Measurements from ENCODE around the gene PDCD6IP. TPM values are rescaled to one million over a fixed set of nuclear protein-coding genes. Genes with fewer than 3 reads are reported as not detected.

The PDCD6IP gene
- total and polyA plus RNA-seq, 2 of the 13 experiments (the other 11 are each of a cell fraction or from before 2014, with no cell fraction given): 62.5 to 85.6 TPM

DNA sequence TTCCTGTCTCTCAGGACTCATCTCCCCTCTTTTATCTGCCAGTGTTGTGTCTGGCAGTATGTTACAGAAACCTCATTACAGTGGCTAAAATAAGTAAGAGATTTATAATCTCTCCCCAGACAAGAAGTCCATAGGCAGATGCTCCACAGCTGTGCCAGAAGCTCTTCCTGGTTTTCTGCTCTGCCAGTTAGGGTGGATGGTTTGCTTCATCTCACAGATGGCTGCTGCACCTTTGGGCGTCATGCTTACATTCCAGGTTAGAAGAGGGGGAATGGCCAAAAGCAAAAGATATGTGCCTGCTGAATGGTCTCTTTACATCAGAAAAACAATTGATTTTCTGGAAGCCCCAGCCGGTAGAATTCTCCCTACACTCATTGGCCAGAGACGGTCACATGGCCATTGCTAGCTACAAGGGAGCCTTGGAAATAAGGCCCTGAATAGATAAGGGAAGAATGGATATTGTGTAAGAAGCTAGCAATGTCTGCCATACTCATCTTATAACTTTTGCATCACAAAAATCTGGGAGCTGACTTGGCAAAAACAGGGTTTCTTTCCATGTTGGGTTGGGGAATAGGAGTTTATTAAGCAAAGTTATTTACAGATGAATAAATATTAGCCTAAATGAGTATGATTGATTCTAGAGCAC is 91.1 kb downstream of the PDCD6IP start:
- H3K27me3 ChIP-seq (ENCODE audit: control insufficient read depth in 1 of 2, insufficient read depth in 2 of 2, low read length in 2 of 2): 0 out of 5 replicates have a peak, but pooled peaks cover 0 to 4% of the 10 kb centered on the region in 2 experiments
- no peaks in the 10 kb centered on the region for H4K20me1 ChIP-seq (ENCODE audit: insufficient read depth, low read length)
- in situ Hi-C loops (cut with HindIII; ENCODE audit: extremely low pct_ligation_motif_present, low pct_unique_long_range_greater_than_20kb) (no loop called here), intact Hi-C loops (cut with micrococcal nuclease; ENCODE audit: unreplicated experiment) (no loop called here)
- H3K27ac ChIP-seq (ENCODE audit: extremely low read length, insufficient read depth, low read length): no peak overlapping the region
- H2AFZ ChIP-seq (ENCODE audit: low read length): no peak overlapping the region
- ChIA-PET POLR2A (no interaction called here), CTCF (ENCODE audit: low intra/inter-chr PET ratio, low total read pairs) (no interaction called here)
- no peak overlapping the region for H3K4me2 ChIP-seq (ENCODE audit: low read depth, low read length)
- 22% methylated on average over 3 of the region's 3 CpGs for WGBS (ENCODE audit: low lambda C conversion rate)
- FAIRE-seq: no peak
- no peak for DNase-seq (ENCODE audit: low spot score)
- H3K4me1 ChIP-seq (ENCODE audit: insufficient read depth, low read length): peaks cover 1% of the 10 kb centered on the region; the same call in 1 of the 2 replicates
- no peak overlapping the region for H3K4me3 ChIP-seq (replicated peaks in 1 of 3; ENCODE audit: insufficient read depth in 1 of 3, low read depth in 2 of 3, low read length in 3 of 3)
- no peak for ATAC-seq
- no peaks in the 10 kb centered on the region for H3K9me3 ChIP-seq (ENCODE audit: low read length)
- H3K36me3 ChIP-seq (replicated peaks in 1 of 2; ENCODE audit: control insufficient read depth in 1 of 2, insufficient read depth in 2 of 2, low read length in 2 of 2): no peaks in the 10 kb centered on the region
- no peaks in the 10 kb centered on the region for H3K79me2 ChIP-seq (ENCODE audit: insufficient read depth, low read length)
- no TSS peak for BruUV-seq (replicated peaks)
- TF ChIP-seq, protein P1, sequence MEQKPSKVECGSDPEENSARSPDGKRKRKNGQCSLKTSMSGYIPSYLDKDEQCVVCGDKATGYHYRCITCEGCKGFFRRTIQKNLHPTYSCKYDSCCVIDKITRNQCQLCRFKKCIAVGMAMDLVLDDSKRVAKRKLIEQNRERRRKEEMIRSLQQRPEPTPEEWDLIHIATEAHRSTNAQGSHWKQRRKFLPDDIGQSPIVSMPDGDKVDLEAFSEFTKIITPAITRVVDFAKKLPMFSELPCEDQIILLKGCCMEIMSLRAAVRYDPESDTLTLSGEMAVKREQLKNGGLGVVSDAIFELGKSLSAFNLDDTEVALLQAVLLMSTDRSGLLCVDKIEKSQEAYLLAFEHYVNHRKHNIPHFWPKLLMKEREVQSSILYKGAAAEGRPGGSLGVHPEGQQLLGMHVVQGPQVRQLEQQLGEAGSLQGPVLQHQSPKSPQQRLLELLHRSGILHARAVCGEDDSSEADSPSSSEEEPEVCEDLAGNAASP (CRISPR knock-in tag; IDR thresholded peaks at IDR 0.05; ENCODE audit: borderline replicate concordance): no peak
- TF ChIP-seq AGO1 (IDR thresholded peaks at IDR 0.05; ENCODE audit: low read depth, low read length, poor library complexity, severe bottlenecking): no peak
- no peak for TF ChIP-seq RBFOX2 (IDR thresholded peaks at IDR 0.05; ENCODE audit: low read depth, low read length)
- TF ChIP-seq MAFK (conservative IDR thresholded peaks at IDR 0.05 in 1 of 2, IDR thresholded peaks at IDR 0.05 in 1 of 2; ENCODE audit: low read length in 2 of 2): peak; percentile 23 to 56; a peak in 3 of 4 replicates
- TF ChIP-seq MAFF (IDR thresholded peaks at IDR 0.05; ENCODE audit: low read depth, low read length): 0 out of 2 replicates have a peak, but pooled peaks have one; percentile 30
- TF ChIP-seq, protein P2, sequence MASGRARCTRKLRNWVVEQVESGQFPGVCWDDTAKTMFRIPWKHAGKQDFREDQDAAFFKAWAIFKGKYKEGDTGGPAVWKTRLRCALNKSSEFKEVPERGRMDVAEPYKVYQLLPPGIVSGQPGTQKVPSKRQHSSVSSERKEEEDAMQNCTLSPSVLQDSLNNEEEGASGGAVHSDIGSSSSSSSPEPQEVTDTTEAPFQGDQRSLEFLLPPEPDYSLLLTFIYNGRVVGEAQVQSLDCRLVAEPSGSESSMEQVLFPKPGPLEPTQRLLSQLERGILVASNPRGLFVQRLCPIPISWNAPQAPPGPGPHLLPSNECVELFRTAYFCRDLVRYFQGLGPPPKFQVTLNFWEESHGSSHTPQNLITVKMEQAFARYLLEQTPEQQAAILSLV (CRISPR knock-in tag; IDR thresholded peaks at IDR 0.05; ENCODE audit: borderline replicate concordance): no peak
- no peak for TF ChIP-seq TCF7L2 (IDR thresholded peaks at IDR 0.05; ENCODE audit: low read depth, low read length)
- no peak for TF ChIP-seq EP300 (IDR thresholded peaks at IDR 0.05; ENCODE audit: low read depth in 2 of 2, low read length in 2 of 2)
- TF ChIP-seq EP300 (CRISPR knock-in tag; IDR thresholded peaks at IDR 0.05; ENCODE audit: borderline replicate concordance): no peak
- TF ChIP-seq NFYB (CRISPR knock-in tag; IDR thresholded peaks at IDR 0.05): peak; percentile 33; the same call in 1 of the 2 replicates
- H3K9ac ChIP-seq (ENCODE audit: insufficient read depth, low read depth, low read length): no peak overlapping the region
